ENCODE measurements around the gene TCF12. TPM values are rescaled to one million over a fixed set of nuclear protein-coding genes. Genes with fewer than 3 reads are reported as not detected.
A peak's percentile ranks its signal among the peaks of the same experiment; 100 is the strongest.

TCF12 gene
- total RNA-seq, 4 donors from 2014 or later = 108 to 177 (median 148) TPM

GRCh38 chr15:57215881-57216280 lies 297.4 kb downstream of the TCF12 start:
- H3K4me3 ChIP-seq = no peak overlapping the region
- no peaks in the 10 kb centered on the region for H3K27me3 ChIP-seq
- TF ChIP-seq POLR2A (IDR thresholded peaks at IDR 0.05; ENCODE audit: low read depth) = no peak
- TF ChIP-seq, protein P1, sequence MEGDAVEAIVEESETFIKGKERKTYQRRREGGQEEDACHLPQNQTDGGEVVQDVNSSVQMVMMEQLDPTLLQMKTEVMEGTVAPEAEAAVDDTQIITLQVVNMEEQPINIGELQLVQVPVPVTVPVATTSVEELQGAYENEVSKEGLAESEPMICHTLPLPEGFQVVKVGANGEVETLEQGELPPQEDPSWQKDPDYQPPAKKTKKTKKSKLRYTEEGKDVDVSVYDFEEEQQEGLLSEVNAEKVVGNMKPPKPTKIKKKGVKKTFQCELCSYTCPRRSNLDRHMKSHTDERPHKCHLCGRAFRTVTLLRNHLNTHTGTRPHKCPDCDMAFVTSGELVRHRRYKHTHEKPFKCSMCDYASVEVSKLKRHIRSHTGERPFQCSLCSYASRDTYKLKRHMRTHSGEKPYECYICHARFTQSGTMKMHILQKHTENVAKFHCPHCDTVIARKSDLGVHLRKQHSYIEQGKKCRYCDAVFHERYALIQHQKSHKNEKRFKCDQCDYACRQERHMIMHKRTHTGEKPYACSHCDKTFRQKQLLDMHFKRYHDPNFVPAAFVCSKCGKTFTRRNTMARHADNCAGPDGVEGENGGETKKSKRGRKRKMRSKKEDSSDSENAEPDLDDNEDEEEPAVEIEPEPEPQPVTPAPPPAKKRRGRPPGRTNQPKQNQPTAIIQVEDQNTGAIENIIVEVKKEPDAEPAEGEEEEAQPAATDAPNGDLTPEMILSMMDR (IDR thresholded peaks at IDR 0.05) = no peak
- TF ChIP-seq POLR2AphosphoS5 (IDR thresholded peaks at IDR 0.05) = no peak
- no peak for TF ChIP-seq EP300 (IDR thresholded peaks at IDR 0.05)
- WGBS = 63% methylated on average over 3 of the region's 3 CpGs
- no peaks in the 10 kb centered on the region for H3K36me3 ChIP-seq
- no peaks in the 10 kb centered on the region for H3K9me3 ChIP-seq
- peak overlapping the region in 3 of 4 donors; percentile 16 to 32 (median 18) for H3K27ac ChIP-seq (replicated peaks in 1 of 4)
- peaks cover 20 to 83% (median 63%) of the 10 kb centered on the region in 4 donors for H3K4me1 ChIP-seq
- intact Hi-C loops (cut with DNase I) = loop anchor here (2.0 to 10.0 kb wide), 4 partner anchors 71 to 721 kb away; partner anchors contain the start of gene TCF12
- no peak for DNase-seq (ENCODE audit: extremely low spot score)

- no peaks in the 10 kb centered on the region for H3K9me3 ChIP-seq
- intact Hi-C loops (cut with DNase I) = loop anchor here (5.0 to 10.0 kb wide), 3 partner anchors 91 to 721 kb away; partner anchors contain the start of gene TCF12
- no peaks in the 10 kb centered on the region for H3K27me3 ChIP-seq
- WGBS = 26% methylated on average over 2 of the region's 2 CpGs
- peak overlapping the region in 2 of 4 donors; percentile 16 to 32 for H3K27ac ChIP-seq (replicated peaks in 1 of 4)
- no peak for DNase-seq (ENCODE audit: extremely low spot score)
- H3K4me3 ChIP-seq = no peak overlapping the region
- H3K36me3 ChIP-seq = no peaks in the 10 kb centered on the region
- TF ChIP-seq EP300 (IDR thresholded peaks at IDR 0.05) (no peak), POLR2AphosphoS5 (IDR thresholded peaks at IDR 0.05) (no peak), POLR2A (IDR thresholded peaks at IDR 0.05; ENCODE audit: low read depth) (no peak)
- TF ChIP-seq, protein P1 (IDR thresholded peaks at IDR 0.05) = no peak
- peaks cover 24 to 87% (median 65%) of the 10 kb centered on the region in 4 donors for H3K4me1 ChIP-seq
These were observed 297.8 kb downstream of the TCF12 start for GRCh38 chr15:57216288-57216687.

DNA sequence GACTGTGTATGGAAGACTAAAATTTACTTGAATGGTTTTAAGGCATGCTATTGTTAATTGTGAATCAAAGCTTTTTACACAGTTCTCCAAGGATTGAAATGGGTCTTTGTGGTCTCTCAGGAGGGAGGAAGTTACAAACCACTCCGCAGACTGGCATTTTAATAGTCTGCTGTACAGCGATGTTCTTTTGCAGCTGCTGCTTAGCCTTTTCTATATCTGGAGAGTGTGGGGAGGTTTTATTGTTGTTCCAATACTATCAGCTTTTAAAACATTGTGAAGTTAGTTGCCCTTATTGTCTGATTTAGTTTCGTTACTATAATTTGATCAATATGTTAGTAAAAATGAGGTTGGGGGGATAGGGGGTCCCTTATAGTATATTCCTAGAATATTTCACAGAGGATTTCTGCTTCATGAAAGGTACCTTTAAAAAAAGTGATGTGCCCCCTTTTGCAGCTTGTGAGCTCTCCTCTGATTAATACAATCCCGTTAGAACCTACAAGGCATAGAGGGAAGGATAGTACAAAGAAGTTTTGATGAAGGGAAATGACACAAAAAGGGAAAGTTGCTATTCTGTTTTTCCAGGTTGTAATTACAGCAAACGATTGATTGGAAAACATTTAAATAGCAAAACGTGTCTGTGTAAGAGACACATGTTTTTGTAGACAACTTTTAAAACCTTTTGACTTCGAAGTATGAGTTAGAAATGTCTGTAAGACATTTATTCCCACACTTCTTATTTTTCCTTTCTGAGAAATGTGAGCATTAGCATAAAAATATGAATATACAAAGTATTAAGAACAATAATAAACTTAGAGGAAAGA lies 299.5 kb downstream of the TCF12 start:
- 55% methylated on average over 7 of the region's 7 CpGs for WGBS

DNA sequence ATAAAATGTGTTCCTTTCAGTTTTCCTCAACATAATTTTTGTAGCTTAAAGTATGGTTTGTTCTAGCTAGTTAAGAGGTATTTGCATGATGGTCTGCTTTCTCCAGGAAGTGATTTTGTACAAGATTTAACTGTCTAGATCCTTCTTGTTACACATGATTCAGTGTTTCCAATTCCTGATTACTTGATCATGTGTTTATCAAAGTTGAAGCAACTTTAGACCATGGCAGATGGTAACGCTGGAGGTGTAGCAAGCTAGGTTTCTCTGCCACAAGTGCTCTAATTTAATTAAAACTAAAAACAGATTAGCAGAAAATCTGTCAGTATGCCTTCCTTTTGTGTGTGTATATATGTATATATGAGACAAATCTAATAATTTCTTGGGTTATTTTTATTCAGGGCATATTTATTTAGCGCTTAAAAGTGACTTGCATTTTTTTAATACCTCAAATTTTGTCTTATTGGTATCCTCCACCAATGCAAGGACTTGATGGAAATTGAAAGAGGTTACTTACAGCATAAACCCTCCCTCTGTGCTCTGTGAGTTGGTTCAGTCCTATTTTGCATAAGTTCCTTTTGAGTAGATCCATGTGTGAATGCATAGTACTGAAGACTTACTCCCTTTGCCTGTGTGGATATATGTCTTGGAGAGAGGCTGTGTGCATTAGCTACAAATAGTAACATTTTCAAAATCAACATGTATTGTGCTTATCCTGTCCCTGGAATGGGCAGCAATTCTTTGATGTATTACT lies 300.6 kb downstream of the TCF12 start:
- H3K4me1 ChIP-seq = peaks cover 21 to 75% (median 56%) of the 10 kb centered on the region in 4 donors
- TF ChIP-seq POLR2AphosphoS5 (IDR thresholded peaks at IDR 0.05) (no peak), POLR2A (IDR thresholded peaks at IDR 0.05; ENCODE audit: low read depth) (no peak), EP300 (IDR thresholded peaks at IDR 0.05) (no peak)
- TF ChIP-seq, protein P1 (IDR thresholded peaks at IDR 0.05) = no peak
- no peaks in the 10 kb centered on the region for H3K36me3 ChIP-seq
- DNase-seq (ENCODE audit: extremely low spot score) = no peak
- no peaks in the 10 kb centered on the region for H3K27me3 ChIP-seq
- H3K4me3 ChIP-seq = peak overlapping the region in 1 of 4 donors; percentile 20
- intact Hi-C loops (cut with DNase I) = loop anchor here (5.0 to 10.0 kb wide), 3 partner anchors 88 to 724 kb away; partner anchors contain the start of gene TCF12
- H3K9me3 ChIP-seq = no peaks in the 10 kb centered on the region
- H3K27ac ChIP-seq (replicated peaks in 1 of 4) = no peak overlapping the region
- WGBS = 79% methylated on average over 2 of the region's 2 CpGs

More for the DNA sequence above, 299.5 kb downstream of the TCF12 start:
- no peaks in the 10 kb centered on the region for H3K27me3 ChIP-seq
- TF ChIP-seq EP300 (IDR thresholded peaks at IDR 0.05) (no peak), POLR2AphosphoS5 (IDR thresholded peaks at IDR 0.05) (no peak), POLR2A (IDR thresholded peaks at IDR 0.05; ENCODE audit: low read depth) (no peak)
- TF ChIP-seq, protein P1 (IDR thresholded peaks at IDR 0.05) = no peak
- no peak overlapping the region for H3K27ac ChIP-seq (replicated peaks in 1 of 4)
- no peak for DNase-seq (ENCODE audit: extremely low spot score)
- H3K4me3 ChIP-seq = no peak overlapping the region
- peaks cover 28 to 85% (median 64%) of the 10 kb centered on the region in 4 donors for H3K4me1 ChIP-seq
- intact Hi-C loops (cut with DNase I) = loop anchor here (5.0 to 10.0 kb wide), 3 partner anchors 89 to 723 kb away; partner anchors contain the start of gene TCF12
- no peaks in the 10 kb centered on the region for H3K36me3 ChIP-seq
- H3K9me3 ChIP-seq = no peaks in the 10 kb centered on the region

Measured in esophagus muscularis mucosa (tissue), 4 donors.